Pulmonary artery endothelial cell (primary cell): Measurements from ENCODE around the gene GRIN2C. TPM values are rescaled to one million over a fixed set of nuclear protein-coding genes. Genes with fewer than 3 reads are reported as not detected.

ENCODE experiments used
- DNase-seq: peaks from one replicate; pipeline ENCODE4 v3.0.0-alpha.2; 2011; ENCODE audit warnings: low read depth, low spot score
- total RNA-seq: library from RNA; depleted of rRNA; stranded (reverse); fragments of >200 nt; gene quantifications from 2 replicates; pipeline ENCODE4 v1.2.3, GENCODE V29; 2014

Gene GRIN2C
- total RNA-seq, 1 donor from 2014 or later = 0.07 TPM

- DNase-seq = no peak
These were observed 57.8 kb downstream of the GRIN2C start for GRCh38 chr17:74801896-74802295.

GRCh38 chr17:74800531-74800930 is 59.2 kb downstream of the GRIN2C start:
- no peak for DNase-seq

- DNase-seq = no peak
These were observed 60.6 kb downstream of the GRIN2C start for GRCh38 chr17:74799097-74799496.

- peak; percentile 24 for DNase-seq
These were observed 61.4 kb downstream of the GRIN2C start for GRCh38 chr17:74798239-74798707.

- DNase-seq = no peak
These were observed 61.9 kb downstream of the GRIN2C start for GRCh38 chr17:74797824-74798223.

GRCh38 chr17:74796866-74797265 is 62.8 kb downstream of the GRIN2C start:
- DNase-seq = no peak

- DNase-seq = no peak
These were observed 63.5 kb downstream of the GRIN2C start for GRCh38 chr17:74796211-74796610.

GRCh38 chr17:74795327-74796020 is 64.2 kb downstream of the GRIN2C start:
- no peak for DNase-seq

GRCh38 chr17:74792586-74793105 is 67.0 kb downstream of the GRIN2C start:
- no peak for DNase-seq

Other genes starting within 250 kb of the GRIN2C start
- gene CD300E, start 236.1 kb downstream of the GRIN2C start, total RNA-seq = not detected in 2 replicates
- gene CD300LF, start 147.0 kb downstream of the GRIN2C start, total RNA-seq = not detected in 2 replicates
- gene RAB37, start 122.6 kb downstream of the GRIN2C start, total RNA-seq = 0.32 and 0.53 TPM in 2 replicates
- gene NHERF1, start 111.3 kb downstream of the GRIN2C start, total RNA-seq = 10.0 and 12.0 TPM in 2 replicates
- 27.0 and 31.3 TPM in 2 replicates for gene NAT9, start 83.5 kb downstream of the GRIN2C start, total RNA-seq
- gene FDXR, start 13.1 kb upstream of the GRIN2C start, total RNA-seq = 50.8 and 64.9 TPM in 2 replicates
- gene FADS6, start 33.7 kb upstream of the GRIN2C start, total RNA-seq = not detected in 2 replicates
- not detected in 2 replicates for gene USH1G, start 63.4 kb upstream of the GRIN2C start, total RNA-seq
- gene OTOP2, start 64.4 kb upstream of the GRIN2C start, total RNA-seq = not detected in 2 replicates
- not detected in 2 replicates for gene OTOP3, start 76.0 kb upstream of the GRIN2C start, total RNA-seq
- 8.7 and 12.2 TPM in 2 replicates for gene HID1, start 112.9 kb upstream of the GRIN2C start, total RNA-seq
- gene CDR2L, start 127.7 kb upstream of the GRIN2C start, total RNA-seq = 13.4 and 15.7 TPM in 2 replicates
- gene MRPL58, start 152.8 kb upstream of the GRIN2C start, total RNA-seq = 32.8 and 43.4 TPM in 2 replicates
- gene ATP5PD, start 187.1 kb upstream of the GRIN2C start, total RNA-seq = 173 and 218 TPM in 2 replicates
- gene KCTD2, start 187.3 kb upstream of the GRIN2C start, total RNA-seq = 14.4 and 17.5 TPM in 2 replicates
- 5.0 and 7.1 TPM in 2 replicates for gene SLC16A5, start 228.1 kb upstream of the GRIN2C start, total RNA-seq